Activated CD4-positive, CD25-positive, alpha-beta regulatory T cell treated with anti-CD3 and anti-CD28 coated beads, Interleukin-2, amount 50 U/mL, for 72 hours (primary cell): ENCODE results near the gene CXorf49.
"Not testable (repeated sequence)": the region's sequence is repeated elsewhere in the genome, so short reads cannot be mapped to it uniquely, and the experiment has no call there.

Source experiments
- DNase-seq: peaks from one replicate; pipeline ENCODE4 v3.0.0; 2021

CXorf49 gene

DNA sequence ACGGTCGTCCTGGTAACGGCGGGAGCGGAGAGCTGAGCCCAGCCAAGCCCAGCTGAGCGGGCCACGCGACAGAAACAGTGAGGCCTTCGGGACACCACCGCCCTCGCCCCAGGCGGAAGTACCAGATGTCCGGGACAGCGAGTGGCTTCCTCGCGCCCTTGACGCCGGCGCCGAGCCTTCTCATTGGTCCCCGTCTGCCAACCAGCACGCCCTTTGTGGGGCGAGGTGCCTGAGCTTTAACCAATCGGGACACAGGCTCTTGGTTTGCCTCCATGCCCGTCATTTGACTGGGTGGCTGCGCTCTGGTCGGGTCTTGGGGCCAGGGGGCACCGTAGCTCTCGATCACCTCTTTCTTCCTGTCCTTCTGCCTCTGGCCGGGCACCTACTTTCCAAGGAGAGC lies at the start of gene CXorf49:
TSS of gene CXorf49 (minus strand) at position 101 of the 400 bp plus-strand sequence. CDS start 134 bp downstream, outside the sequence.
- DNase-seq, result not testable (repeated sequence)

DNA sequence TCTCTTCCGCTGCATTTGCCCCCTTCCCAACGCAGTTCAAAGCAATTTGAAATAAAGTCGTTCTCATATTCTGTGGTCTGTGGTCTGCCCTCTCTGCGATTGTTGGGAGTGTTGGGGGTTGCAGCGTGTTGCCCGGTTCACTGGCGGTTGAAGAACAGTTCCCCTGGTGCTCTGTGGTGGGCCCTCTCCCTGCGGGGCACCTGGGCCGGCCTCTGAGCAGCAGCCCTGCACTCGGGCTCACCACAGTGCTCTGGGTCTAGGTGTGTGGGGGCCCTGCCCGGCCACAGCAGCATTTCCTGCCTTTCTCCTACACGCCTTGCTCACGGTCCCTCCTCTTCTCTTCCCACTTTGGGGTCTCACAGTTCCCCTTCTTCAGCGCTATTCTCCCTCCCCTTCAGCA lies 49.0 kb upstream of the CXorf49 start:
- not testable (repeated sequence) for DNase-seq

DNA sequence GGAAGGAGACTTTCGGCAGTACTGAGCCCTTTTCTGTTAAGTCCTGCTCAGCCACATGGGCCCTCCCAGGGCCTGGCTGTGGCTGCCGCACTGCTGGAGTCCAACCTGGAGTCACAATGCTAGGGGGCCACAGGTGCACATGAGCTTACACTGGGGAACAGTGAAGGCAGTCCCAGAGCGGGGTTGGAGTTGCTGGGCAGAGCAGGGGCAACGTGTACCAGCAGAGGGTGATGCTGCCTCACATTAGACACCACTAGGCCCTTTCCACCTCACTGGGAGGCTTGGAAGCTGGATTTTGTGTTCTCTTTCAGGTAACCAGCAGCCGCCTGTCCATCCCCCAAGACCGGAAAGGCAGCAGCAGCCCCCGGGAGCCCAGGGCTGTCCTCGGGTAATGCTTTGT lies 47.5 kb upstream of the CXorf49 start:
- not testable (repeated sequence) for DNase-seq

DNA sequence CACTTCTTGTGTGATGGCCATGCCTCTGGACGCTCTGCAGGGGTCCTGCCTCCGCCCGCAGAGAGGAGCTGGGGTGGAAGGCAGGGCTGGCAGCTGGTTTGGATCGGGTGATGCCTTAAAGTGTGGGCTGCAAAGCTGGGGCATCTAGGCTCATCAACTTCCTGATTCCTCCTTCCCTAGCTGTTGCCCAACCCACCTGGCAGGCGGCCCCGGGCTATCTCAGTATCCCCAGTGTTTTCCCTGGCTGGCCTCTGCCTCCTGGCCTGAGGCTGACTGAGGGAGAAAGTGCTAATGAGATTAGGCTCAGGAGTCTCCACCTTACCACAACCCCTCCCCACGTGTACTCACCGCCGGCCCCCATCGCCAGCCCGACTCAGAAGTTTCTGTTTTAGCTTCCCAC lies 46.7 kb upstream of the CXorf49 start:
- DNase-seq, result not testable (repeated sequence)

DNA sequence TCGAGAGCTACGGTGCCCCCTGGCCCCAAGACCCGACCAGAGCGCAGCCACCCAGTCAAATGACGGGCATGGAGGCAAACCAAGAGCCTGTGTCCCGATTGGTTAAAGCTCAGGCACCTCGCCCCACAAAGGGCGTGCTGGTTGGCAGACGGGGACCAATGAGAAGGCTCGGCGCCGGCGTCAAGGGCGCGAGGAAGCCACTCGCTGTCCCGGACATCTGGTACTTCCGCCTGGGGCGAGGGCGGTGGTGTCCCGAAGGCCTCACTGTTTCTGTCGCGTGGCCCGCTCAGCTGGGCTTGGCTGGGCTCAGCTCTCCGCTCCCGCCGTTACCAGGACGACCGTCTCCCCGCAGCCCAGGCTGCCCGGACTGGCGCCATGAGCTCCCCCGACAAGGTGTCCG lies 45.0 kb upstream of the CXorf49 start, which contains the start of gene CXorf49B:
TSS of gene CXorf49B (plus strand) at position 301 of the 400 bp plus-strand sequence. CDS start at position 376, 75 bp downstream.
- DNase-seq, result not testable (repeated sequence)

DNA sequence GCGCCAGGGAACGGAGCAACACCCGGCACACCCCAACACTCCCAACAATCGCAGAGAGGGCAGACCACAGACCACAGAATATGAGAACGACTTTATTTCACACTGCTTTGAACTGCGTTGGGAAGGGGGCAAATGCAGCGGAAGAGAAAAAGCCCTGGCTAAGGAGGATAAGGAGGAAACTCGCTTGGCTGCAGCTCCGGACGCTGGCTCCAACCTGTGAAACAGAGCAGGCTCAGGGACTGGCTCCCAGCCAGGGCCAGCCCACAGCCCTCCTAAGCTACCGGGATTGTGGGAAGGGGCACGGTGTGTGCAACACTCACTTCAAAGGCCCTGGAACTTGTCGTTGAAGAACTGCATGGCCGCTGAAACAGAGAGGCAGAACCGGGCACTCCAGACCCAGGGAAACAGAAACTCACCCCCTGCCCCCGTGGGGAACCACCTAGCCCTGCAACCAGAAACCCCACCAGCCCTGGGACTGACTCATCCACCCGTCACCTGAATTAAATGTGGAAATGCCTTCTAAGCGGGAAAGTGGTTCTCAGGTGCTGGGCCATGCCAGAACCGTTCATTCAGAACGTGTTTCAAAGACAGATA lies 42.7 kb upstream of the CXorf49 start:
- DNase-seq, result not testable (repeated sequence)

DNA sequence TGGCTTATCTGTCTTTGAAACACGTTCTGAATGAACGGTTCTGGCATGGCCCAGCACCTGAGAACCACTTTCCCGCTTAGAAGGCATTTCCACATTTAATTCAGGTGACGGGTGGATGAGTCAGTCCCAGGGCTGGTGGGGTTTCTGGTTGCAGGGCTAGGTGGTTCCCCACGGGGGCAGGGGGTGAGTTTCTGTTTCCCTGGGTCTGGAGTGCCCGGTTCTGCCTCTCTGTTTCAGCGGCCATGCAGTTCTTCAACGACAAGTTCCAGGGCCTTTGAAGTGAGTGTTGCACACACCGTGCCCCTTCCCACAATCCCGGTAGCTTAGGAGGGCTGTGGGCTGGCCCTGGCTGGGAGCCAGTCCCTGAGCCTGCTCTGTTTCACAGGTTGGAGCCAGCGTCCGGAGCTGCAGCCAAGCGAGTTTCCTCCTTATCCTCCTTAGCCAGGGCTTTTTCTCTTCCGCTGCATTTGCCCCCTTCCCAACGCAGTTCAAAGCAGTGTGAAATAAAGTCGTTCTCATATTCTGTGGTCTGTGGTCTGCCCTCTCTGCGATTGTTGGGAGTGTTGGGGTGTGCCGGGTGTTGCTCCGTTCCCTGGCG lies 2.3 kb upstream of the CXorf49 start:
- not testable (repeated sequence) for DNase-seq

DNA sequence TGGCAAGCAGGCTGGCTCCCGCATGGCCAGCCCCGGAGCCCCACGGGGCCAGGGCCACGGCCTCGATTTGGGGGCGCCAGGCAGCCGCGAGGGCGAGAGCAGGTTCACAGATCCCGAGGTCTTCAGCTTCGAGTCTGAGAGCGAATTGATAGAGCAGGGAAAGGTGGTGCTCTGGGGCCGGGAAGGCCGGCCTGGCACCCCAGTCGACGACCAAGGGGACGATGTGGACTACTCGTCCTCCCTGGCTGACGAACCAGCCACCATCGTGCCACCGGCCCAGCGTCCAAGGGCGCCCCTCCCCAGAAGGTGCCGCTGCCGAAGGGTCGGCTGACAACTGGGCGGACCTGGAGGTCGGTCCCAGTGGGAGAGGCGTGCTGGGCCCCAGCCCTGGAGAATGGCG lies 1.1 kb upstream of the CXorf49 start:
- DNase-seq, result peak; percentile 8

DNA sequence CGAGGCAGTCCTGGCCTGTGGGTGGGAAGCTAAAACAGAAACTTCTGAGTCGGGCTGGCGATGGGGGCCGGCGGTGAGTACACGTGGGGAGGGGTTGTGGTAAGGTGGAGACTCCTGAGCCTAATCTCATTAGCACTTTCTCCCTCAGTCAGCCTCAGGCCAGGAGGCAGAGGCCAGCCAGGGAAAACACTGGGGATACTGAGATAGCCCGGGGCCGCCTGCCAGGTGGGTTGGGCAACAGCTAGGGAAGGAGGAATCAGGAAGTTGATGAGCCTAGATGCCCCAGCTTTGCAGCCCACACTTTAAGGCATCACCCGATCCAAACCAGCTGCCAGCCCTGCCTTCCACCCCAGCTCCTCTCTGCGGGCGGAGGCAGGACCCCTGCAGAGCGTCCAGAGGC lies 1.8 kb downstream of the CXorf49 start:
- DNase-seq, result not testable (repeated sequence)

DNA sequence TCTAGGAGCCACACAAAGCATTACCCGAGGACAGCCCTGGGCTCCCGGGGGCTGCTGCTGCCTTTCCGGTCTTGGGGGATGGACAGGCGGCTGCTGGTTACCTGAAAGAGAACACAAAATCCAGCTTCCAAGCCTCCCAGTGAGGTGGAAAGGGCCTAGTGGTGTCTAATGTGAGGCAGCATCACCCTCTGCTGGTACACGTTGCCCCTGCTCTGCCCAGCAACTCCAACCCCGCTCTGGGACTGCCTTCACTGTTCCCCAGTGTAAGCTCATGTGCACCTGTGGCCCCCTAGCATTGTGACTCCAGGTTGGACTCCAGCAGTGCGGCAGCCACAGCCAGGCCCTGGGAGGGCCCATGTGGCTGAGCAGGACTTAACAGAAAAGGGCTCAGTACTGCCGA lies 2.5 kb downstream of the CXorf49 start:
- not testable (repeated sequence) for DNase-seq

DNA sequence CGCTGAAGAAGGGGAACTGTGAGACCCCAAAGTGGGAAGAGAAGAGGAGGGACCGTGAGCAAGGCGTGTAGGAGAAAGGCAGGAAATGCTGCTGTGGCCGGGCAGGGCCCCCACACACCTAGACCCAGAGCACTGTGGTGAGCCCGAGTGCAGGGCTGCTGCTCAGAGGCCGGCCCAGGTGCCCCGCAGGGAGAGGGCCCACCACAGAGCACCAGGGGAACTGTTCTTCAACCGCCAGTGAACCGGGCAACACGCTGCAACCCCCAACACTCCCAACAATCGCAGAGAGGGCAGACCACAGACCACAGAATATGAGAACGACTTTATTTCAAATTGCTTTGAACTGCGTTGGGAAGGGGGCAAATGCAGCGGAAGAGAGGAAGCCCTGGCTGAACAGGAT lies 4.0 kb downstream of the CXorf49 start:
- DNase-seq, result not testable (repeated sequence)

DNA sequence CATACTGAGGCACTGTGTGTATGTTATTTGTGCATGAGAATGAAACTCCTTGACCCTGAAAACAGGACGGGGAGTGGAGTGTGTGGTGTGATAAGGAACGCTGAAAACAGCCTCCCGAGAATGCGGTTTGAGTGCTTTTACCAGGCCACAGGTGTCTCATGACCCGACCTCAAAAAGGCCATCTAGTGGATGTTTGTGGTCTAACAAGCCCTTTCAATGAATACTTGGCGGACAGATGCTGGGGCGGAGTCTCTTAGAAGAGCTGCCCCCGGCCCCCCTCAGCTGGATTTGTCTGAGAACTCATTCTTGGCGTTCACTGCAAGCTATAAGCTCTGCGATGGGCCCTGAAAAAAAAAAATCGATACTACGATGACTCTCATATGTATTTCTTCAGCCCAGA lies 15.2 kb downstream of the CXorf49 start:
- DNase-seq, result not testable (repeated sequence)

DNA sequence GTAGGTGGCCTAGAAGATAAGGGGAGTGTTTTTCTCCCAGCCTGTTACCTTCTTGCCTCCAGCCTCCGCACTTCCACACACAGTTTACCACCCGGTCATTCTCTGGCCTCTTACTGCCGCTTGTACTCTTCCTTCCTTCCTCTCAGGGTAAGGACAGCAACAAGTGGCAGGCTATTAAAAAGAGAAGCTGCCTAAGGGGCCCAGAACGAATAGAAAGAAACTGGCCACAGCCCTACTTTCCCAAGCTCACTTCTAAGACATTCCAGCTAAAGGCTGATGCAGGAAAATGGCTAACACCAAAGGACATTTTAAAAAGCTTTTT lies 19.1 kb downstream of the CXorf49 start:
- not testable (repeated sequence) for DNase-seq

DNA sequence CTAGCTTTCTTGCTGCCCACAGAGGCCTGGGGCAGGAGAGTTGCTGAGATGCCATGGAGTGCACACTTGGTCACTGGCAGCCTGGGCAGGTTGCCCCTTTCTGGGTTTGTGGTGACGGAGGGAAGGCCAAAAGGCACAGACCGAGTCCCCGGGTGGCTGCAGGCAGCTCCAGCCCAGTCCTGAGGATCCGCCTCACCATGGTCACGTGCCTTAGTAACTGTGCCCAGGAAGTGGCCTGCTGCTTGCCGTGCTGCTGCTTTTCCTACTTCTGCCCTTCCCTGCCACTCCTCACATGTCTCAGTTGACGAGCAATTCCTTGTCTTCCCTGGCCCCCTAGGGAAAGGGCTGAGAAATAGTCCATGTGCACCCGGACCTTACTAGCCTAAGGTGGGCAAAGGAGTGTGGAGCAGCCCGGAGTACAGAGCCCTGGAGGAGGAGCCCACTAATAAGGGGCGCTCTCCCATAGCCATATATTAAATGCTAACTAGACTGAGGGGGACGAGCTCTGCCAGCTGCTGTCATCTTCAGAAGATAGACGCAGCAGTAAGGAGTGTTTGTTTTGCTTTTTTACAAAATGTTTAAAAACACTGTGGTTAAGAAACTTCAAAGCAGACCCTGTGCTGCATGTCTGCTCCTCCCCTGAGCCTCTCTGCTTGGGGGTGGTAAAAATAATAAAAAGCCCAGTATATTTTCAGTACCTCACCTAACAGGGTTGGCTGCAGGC lies 19.6 kb downstream of the CXorf49 start:
- DNase-seq, result not testable (repeated sequence)

DNA sequence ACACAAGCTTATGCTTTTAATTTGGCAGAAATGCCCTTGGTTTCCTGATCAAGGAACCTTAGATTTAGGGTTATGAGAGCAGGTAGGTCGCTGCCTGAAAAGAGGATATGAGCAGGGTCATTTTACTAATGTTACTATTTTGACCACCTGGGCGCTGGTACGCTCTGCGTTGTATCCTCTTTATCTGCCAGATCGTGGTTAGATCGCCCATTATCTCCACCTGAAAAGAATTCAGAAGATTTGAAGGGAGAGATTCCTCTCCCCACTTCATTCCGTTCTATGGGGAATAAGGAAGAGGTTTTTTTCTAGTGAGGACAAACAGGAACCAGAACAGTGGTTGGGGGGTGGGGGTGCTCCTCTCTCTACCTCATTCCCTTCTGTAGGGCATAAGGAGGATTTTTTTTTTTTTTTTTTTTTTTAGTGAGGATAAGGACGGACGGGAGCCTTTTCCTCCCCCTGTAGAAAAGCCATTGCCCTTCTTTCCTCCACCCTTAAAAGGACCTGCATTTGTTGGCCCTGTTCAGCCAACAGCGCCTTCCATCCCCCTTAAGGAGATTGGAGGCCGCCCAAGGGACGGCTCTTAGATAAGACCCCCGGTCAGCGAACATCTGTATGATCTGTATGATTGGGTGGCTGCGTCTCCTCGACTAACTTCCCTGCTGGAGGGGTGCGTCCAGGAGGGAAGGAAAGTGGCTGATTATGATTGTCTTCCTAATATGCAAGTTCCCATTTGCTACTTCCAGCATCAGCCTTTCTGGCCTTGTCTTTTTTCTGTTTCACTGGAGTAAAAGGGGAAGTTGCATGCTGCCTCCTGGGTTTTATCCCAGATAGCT lies 20.4 kb downstream of the CXorf49 start:
- DNase-seq, result not testable (repeated sequence)

DNA sequence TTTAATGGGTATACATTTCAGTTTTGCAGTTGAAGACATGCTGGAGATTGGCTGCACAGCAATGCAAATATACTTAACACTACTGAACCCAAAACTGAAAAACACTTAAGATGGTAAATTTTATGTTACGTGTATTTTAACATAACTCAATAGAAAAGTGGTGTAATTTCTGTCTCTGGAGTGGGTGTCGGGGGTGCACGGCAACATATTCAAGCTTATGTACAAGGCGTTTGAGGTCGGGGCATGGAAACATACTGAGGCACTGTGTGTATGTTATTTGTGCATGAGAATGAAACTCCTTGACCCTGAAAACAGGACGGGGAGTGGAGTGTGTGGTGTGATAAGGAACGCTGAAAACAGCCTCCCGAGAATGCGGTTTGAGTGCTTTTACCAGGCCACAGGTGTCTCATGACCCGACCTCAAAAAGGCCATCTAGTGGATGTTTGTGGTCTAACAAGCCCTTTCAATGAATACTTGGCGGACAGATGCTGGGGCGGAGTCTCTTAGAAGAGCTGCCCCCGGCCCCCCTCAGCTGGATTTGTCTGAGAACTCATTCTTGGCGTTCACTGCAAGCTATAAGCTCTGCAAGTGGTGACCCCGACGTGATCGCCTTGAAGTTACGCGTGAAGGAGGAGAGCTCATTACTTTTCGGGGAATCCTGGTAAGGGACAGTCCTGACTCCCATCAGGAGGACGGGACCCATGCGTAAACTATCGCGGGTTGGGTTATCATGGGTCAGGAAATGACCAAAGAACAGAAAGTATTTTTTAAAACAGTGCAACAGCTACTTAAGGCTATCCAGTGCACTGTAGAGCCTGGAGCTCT lies 21.2 kb downstream of the CXorf49 start:
- not testable (repeated sequence) for DNase-seq

DNA sequence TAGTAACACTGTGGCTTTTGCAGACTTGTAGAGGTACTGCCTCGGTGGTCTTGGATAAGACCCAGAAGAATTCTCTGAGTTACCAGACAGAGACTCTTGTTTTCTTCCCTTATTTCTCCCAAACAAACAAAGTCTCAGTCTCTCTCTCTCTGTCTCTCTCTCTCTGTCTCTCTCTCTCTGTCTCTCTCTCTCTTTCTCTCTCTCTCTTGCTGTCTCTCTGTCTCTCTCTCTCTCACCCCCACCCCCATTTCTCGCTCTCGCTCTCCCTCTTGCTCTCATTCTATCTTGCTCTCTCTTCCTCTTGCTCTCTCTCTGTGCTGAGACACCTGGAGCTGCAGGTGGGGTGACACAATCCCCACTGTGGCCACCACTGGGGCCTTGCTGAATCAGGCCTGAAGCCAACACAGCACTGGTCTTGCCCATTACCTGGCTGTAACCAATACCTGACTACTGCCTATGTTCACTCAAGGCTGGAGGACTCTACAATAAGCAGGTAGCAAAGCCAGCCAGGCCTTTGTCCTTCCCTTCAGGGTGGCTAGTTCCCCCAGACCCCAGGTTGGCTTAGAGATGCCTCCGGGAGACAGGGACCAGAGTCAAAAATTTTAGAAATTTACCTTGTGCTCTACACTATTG lies 38.4 kb downstream of the CXorf49 start:
- no peak for DNase-seq

DNA sequence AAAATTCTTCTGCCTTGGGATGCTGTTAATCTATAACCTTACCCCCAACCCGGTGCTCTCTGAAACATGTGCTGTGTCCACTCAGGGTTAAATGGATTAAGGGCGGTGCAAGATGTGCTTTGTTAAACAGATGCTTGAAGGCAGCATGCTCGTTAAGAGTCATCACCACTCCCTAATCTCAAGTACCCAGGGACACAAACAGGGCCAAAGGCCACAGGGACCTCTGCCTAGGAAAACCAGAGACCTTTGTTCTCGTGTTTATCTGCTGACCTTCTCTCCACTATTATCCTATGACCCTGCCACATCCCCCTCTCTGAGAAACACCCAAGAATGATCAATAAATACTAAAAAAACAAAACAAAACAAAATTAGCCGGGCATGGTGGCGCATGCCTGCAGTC lies 40.9 kb downstream of the CXorf49 start:
- DNase-seq, result not testable (repeated sequence)

DNA sequence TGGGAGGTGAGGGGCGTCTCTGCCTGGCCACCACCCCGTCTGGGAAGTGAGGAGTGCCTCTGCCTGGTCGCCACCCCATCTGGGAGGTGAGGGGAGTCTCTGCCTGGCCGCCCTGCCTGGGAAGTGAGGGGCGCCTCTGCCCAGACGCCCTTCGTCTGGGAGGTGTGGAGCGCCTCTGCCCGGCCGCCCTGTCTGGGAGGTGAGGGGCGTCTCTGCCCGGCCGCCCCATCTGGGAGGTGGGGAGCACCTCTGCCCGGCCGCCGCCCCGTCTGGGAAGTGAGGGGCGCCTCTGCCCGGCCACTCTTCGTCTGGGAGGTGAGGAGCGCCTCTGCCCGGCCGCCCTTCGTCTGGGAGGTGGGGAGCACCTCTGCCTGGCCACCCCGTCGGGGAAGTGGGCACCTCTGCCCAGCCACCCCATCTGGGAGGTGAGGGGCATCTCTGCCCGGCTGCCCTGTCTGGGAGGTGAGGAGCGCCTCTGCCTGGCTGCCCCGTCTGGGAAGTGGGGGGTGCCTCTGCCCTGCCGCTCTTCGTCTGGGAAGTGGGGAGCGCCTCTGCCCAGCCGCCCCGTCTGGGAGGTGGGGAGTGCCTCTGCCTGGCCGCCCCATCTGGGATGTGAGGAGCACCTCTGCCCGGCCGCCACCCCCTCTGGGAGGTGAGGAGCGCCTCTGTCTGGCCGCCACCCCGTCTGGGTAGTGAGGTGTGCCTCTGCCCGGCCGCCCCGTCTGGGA lies 41.9 kb downstream of the CXorf49 start:
- not testable (repeated sequence) for DNase-seq

DNA sequence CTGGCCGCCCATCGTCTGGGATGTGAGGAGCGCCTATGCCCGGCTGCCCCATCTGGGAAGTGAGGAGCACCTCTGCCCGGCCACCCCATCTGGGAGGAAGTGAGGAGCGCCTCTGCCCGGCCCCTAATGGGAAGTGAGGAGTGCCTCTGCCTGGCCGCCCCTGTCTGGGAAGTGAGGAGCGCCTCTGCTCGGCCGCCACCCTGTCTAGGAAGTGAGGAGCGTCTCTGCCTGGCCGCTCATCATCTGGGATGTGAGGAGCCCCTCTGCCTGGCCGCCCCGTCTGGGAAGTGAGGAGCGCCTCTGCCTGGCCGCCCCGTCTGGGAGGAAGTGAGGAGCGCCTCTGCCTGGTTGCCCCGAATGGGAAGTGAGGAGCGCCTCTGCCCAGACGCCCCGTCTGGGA lies 42.4 kb downstream of the CXorf49 start:
- DNase-seq, result not testable (repeated sequence)

DNA sequence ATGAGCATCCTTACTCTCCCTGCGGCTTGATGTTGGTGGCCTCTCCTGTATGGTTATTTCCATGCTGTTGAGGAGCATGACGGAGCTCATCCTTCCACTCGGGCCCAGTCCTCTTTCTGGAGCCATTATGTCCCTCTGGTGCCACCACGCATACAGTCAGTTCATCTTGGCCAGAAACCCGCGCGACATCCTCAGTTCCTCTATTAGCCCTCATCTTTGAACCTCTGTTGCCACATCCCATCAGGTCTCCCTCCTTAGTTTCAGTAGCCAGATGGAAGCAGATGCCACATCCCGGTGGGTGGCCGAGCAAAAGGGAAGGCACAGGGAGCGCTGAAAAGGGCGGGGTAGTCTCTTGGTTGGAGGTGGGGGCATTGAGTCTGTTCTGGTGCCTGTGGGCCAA lies 46.1 kb downstream of the CXorf49 start:
- DNase-seq, result no peak
